ENCODE measurements around the gene KIAA1549.
"Not testable (repeated sequence)": the region's sequence is repeated elsewhere in the genome, so short reads cannot be mapped to it uniquely, and the experiment has no call there.

KIAA1549 gene

GRCh38 chr7:138999414-138999813, 18.2 kb upstream of the KIAA1549 start:
- Histone ChIP-seq H3K4me1 (ENCODE audit: control insufficient read depth, insufficient read depth, low read length) (no peaks in the 10 kb centered on the region), H3K9me3 (ENCODE audit: control insufficient read depth, insufficient read depth, low read length) (no peaks in the 10 kb centered on the region), H3K4me3 (ENCODE audit: low read length) (no peak overlapping the region), H3K27ac (ENCODE audit: low read length) (no peak overlapping the region), H3K36me3 (ENCODE audit: control insufficient read depth, insufficient read depth, low read length) (no peaks in the 10 kb centered on the region), H3K27me3 (ENCODE audit: control insufficient read depth, insufficient read depth, low read length) (no peaks in the 10 kb centered on the region)
- no CpG with 5 or more reads among the region's 3 CpGs for WGBS (ENCODE audit: insufficient coverage, insufficient read length)
- no peak for DNase-seq (ENCODE audit: low read depth, low spot score)

- Histone ChIP-seq H3K27ac (ENCODE audit: low read length) (no peak overlapping the region), H3K36me3 (ENCODE audit: control insufficient read depth, insufficient read depth, low read length) (no peaks in the 10 kb centered on the region), H3K9me3 (ENCODE audit: control insufficient read depth, insufficient read depth, low read length) (no peaks in the 10 kb centered on the region), H3K4me3 (ENCODE audit: low read length) (no peak overlapping the region), H3K4me1 (ENCODE audit: control insufficient read depth, insufficient read depth, low read length) (no peaks in the 10 kb centered on the region), H3K27me3 (ENCODE audit: control insufficient read depth, insufficient read depth, low read length) (no peaks in the 10 kb centered on the region)
- WGBS (ENCODE audit: insufficient coverage, insufficient read length), result no CpG with 5 or more reads among the region's 8 CpGs
- no peak for DNase-seq (ENCODE audit: low read depth, low spot score)
Observed at GRCh38 chr7:138992052-138992531, 10.9 kb upstream of the KIAA1549 start.

DNA sequence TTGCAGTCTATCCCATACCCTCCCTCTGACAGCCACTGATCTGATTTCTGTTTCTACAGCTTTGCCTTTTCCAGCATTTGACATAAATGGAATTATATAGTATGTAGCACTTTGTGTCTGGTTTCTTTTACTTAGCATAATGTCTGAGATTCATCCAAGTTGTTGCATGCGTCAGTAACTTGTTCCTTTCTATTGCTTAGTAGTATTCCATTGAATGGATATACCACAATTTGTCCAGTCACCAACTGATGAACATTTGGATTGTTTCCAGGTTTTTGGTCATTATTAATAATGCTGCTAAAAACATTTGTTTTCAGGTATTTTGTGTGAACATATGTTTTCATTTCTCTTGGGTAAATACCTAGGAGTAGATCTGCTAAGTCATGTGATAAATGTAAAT, 6.5 kb upstream of the KIAA1549 start:
- Histone ChIP-seq H3K4me3 (ENCODE audit: low read length) (no peak overlapping the region), H3K36me3 (ENCODE audit: control insufficient read depth, insufficient read depth, low read length) (no peaks in the 10 kb centered on the region), H3K27ac (ENCODE audit: low read length) (no peak overlapping the region), H3K27me3 (ENCODE audit: control insufficient read depth, insufficient read depth, low read length) (no peaks in the 10 kb centered on the region), H3K4me1 (ENCODE audit: control insufficient read depth, insufficient read depth, low read length) (no peaks in the 10 kb centered on the region), H3K9me3 (ENCODE audit: control insufficient read depth, insufficient read depth, low read length) (no peaks in the 10 kb centered on the region)
- DNase-seq (ENCODE audit: low read depth, low spot score), result no peak
- no CpG with 5 or more reads among the region's 1 CpG for WGBS (ENCODE audit: insufficient coverage, insufficient read length)

DNA sequence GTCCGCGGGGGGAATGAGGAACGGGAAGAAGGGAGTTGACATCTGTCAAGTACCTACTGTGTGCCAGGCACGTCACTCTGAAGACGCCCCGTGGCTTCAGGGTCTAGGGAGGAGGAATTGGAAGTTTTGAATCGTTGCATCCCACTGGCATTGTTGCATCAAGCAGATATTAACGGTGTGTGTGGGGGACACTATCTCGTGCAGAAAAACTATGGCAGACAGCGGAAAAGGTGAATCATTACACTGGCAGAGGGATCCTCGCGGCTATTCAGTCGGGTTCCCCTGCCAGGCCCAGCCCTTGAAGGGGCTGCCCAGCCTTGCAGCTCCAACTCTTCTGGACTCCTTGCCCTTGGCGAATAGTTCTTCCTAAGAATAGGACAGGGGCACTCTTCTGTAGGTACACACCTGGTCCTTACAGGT, 1.0 kb upstream of the KIAA1549 start:
- peaks cover 7% of the 10 kb centered on the region for H3K4me1 ChIP-seq (ENCODE audit: control insufficient read depth, insufficient read depth, low read length)
- DNase-seq (ENCODE audit: low read depth, low spot score), result no peak
- H3K4me3 ChIP-seq (ENCODE audit: low read length), result peak overlapping the region; percentile 35; the same call in 1 of the 2 replicates
- H3K27ac ChIP-seq (ENCODE audit: low read length), result no peak overlapping the region
- no peaks in the 10 kb centered on the region for H3K36me3 ChIP-seq (ENCODE audit: control insufficient read depth, insufficient read depth, low read length)
- WGBS (ENCODE audit: insufficient coverage, insufficient read length), result no CpG with 5 or more reads among the region's 14 CpGs
- no peaks in the 10 kb centered on the region for H3K27me3 ChIP-seq (ENCODE audit: control insufficient read depth, insufficient read depth, low read length)
- H3K9me3 ChIP-seq (ENCODE audit: control insufficient read depth, insufficient read depth, low read length), result no peaks in the 10 kb centered on the region

DNA sequence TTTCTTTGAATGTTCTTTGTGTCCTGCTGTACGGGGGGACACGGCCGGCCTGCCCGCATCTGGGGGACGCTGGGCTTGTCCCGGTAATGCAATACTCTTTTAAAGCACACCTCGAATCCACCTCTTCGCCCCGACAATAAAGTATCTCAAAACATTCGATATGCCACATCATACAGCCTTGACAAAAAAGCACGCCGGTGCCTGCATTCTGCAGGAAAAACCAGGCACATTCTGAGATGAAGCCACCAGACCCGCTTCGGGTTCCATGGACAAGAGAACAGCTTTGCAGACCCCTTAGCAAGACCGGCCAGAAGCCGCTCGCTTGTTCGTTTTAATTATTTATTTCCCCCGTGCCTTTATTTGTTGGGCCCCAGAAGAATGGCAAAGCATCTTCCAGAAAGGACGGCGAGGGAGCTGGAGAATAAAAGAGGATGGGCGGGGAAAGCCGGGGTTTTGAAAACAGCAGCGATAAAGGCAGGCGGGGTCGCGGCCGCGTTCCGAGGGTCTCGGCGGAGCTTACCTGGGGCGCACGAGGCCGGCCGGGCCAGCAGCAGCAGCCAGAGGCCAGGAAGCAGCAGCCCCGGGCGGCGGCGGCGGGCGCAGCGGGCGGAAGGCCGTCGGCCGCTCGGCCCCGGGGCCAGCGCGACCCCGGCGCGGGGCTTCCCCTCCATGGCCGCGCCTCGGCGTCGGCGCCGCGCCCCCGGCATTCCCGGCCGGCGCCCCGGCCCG, 462 bp downstream of the KIAA1549 start:
- Histone ChIP-seq H3K4me1 (ENCODE audit: control insufficient read depth, insufficient read depth, low read length) (peaks cover 7% of the 10 kb centered on the region), H3K9me3 (ENCODE audit: control insufficient read depth, insufficient read depth, low read length) (no peaks in the 10 kb centered on the region), H3K4me3 (ENCODE audit: low read length) (peak overlapping the region; percentile 56), H3K36me3 (ENCODE audit: control insufficient read depth, insufficient read depth, low read length) (no peaks in the 10 kb centered on the region), H3K27me3 (ENCODE audit: control insufficient read depth, insufficient read depth, low read length) (no peaks in the 10 kb centered on the region), H3K27ac (ENCODE audit: low read length) (no peak overlapping the region)
- WGBS (ENCODE audit: insufficient coverage, insufficient read length), result no CpG with 5 or more reads among the region's 68 CpGs
- DNase-seq (ENCODE audit: low read depth, low spot score), result no peak

DNA sequence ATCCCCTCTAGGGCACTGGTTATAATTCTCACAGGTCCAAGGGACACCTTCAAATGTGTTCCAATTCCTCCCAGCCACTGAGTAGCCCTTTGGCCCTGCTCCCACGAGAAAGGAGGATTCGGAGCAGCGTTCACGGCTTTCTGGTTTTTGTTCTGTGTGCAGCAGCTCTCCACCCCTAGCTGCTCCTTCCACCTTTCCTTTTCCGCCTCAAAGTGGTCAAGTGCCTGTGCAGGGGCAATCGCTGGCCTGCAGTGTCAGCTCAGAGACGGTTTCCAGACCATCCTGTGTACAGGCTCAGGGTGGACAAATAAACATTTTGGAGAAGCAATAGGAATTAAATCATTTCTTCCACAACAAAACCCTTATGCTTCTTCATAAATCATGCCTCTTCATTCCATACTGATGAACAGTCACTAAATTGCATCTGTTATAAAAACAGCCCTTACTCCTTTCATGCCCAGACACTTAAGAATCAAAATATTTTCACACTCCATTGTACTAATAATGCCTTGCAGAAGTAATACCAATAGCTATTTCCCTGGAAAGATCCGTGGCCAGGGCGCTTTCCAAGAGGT, 1.1 kb downstream of the KIAA1549 start:
- Histone ChIP-seq H3K27me3 (ENCODE audit: control insufficient read depth, insufficient read depth, low read length) (no peaks in the 10 kb centered on the region), H3K4me1 (ENCODE audit: control insufficient read depth, insufficient read depth, low read length) (peaks cover 8% of the 10 kb centered on the region), H3K36me3 (ENCODE audit: control insufficient read depth, insufficient read depth, low read length) (no peaks in the 10 kb centered on the region), H3K9me3 (ENCODE audit: control insufficient read depth, insufficient read depth, low read length) (no peaks in the 10 kb centered on the region), H3K27ac (ENCODE audit: low read length) (no peak overlapping the region), H3K4me3 (ENCODE audit: low read length) (peak overlapping the region; percentile 56; the same call in 1 of the 2 replicates)
- no CpG with 5 or more reads among the region's 9 CpGs for WGBS (ENCODE audit: insufficient coverage, insufficient read length)
- no peak for DNase-seq (ENCODE audit: low read depth, low spot score)

DNA sequence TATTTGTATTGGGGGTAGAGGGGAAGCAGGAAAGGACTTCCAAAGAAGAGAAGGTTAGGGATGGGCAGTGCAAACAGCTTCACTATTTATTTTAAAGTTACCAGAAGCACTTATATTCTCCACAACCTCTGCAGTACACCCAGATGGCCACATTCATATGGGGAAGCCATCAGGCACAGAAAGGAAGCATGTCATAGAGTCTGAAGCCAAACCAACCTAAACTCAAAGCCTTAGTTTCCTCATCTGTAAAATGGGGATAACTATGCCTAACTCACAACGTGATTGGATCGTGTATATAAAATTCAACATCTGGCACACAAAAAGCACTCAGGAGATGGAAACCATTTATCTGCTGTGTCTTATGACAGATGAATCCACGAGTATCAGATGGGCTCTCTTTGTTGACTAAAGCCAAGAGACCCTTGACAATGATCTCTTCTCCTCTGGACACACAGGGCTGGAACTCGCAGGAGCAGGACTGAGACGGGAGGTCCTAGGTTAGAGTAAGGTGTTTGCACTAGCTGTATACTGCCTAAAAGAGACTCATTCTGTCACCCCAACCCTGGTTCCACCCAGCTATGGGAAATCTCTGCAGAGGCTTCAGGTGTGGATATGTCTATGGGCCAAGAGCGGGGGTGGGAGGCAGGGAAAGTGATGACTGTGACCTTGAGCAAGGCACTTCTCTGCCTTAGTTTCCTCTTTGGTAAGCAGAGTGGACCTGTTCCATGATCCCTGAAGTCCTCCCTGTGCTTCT, 1.8 kb downstream of the KIAA1549 start:
- Histone ChIP-seq H3K4me3 (ENCODE audit: low read length) (no peak overlapping the region), H3K4me1 (ENCODE audit: control insufficient read depth, insufficient read depth, low read length) (peaks cover 8% of the 10 kb centered on the region), H3K36me3 (ENCODE audit: control insufficient read depth, insufficient read depth, low read length) (no peaks in the 10 kb centered on the region), H3K27ac (ENCODE audit: low read length) (no peak overlapping the region), H3K9me3 (ENCODE audit: control insufficient read depth, insufficient read depth, low read length) (no peaks in the 10 kb centered on the region), H3K27me3 (ENCODE audit: control insufficient read depth, insufficient read depth, low read length) (no peaks in the 10 kb centered on the region)
- WGBS (ENCODE audit: insufficient coverage, insufficient read length), result no CpG with 5 or more reads among the region's 6 CpGs
- DNase-seq (ENCODE audit: low read depth, low spot score), result no peak

DNA sequence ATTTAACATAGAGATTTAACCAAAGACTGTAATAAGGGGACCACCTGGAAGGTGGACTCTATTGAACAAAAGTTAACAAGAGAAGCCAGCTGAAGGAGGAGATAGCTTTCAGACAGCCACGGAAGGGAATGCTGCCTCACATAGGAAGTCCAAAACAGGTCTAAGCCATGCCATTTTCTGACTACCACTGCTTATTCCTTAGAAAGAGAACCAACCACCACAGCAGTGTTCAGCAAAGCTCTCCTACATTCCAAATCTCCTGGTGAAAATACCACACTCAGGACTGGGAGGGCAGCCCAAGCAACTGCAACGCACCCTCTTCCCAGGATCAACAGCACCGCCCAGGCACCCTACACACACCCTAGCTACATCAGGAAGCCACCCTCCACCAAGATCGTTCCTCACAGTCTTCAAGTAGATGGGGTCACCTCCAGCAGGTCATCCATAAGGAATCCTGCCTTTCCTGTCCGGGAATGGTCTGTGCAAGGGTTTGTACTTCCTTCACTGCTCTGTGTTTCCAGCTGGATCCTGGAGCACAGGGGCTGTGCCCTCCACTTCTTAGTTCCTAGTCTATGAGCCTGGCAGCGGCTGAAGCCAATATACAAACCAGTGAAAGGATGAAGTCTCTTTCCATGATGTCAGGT, 2.5 kb downstream of the KIAA1549 start:
- Histone ChIP-seq H3K4me1 (ENCODE audit: control insufficient read depth, insufficient read depth, low read length) (peaks cover 13% of the 10 kb centered on the region), H3K27ac (ENCODE audit: low read length) (no peak overlapping the region), H3K27me3 (ENCODE audit: control insufficient read depth, insufficient read depth, low read length) (no peaks in the 10 kb centered on the region), H3K9me3 (ENCODE audit: control insufficient read depth, insufficient read depth, low read length) (no peaks in the 10 kb centered on the region), H3K4me3 (ENCODE audit: low read length) (no peak overlapping the region), H3K36me3 (ENCODE audit: control insufficient read depth, insufficient read depth, low read length) (no peaks in the 10 kb centered on the region)
- WGBS (ENCODE audit: insufficient coverage, insufficient read length), result no CpG with 5 or more reads among the region's 6 CpGs
- no peak for DNase-seq (ENCODE audit: low read depth, low spot score)

DNA sequence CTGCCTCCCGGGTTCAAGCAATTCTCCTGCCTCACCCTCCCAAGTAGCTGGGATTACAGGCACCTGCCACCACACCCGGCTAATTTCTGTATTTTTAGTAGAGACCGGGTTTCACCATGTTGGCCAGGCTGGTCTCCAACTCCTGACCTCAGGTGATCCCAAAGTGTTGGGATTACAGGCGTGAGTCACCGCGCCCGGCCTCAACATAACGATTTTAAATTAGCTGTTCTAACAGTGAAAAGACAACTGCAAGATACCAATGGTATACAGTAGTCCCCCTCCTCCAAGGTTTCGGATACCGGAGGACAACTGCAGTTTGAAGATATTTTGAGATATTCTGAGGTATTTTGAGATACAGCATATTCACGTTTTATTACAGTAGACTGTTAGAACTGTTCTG, 5.0 kb downstream of the KIAA1549 start:
- H3K9me3 ChIP-seq (ENCODE audit: control insufficient read depth, insufficient read depth, low read length); H3K36me3 ChIP-seq (ENCODE audit: control insufficient read depth, insufficient read depth, low read length); H3K27me3 ChIP-seq (ENCODE audit: control insufficient read depth, insufficient read depth, low read length); H3K4me3 ChIP-seq (ENCODE audit: low read length); H3K27ac ChIP-seq (ENCODE audit: low read length); DNase-seq (ENCODE audit: low read depth, low spot score): not testable (repeated sequence)
- H3K4me1 ChIP-seq (ENCODE audit: control insufficient read depth, insufficient read depth, low read length), result peaks cover 13% of the 10 kb centered on the region
- no CpG with 5 or more reads among the region's 11 CpGs for WGBS (ENCODE audit: insufficient coverage, insufficient read length)

GRCh38 chr7:138975343-138976104, 5.7 kb downstream of the KIAA1549 start:
- Histone ChIP-seq H3K9me3 (ENCODE audit: control insufficient read depth, insufficient read depth, low read length) (no peaks in the 10 kb centered on the region), H3K27ac (ENCODE audit: low read length) (no peak overlapping the region), H3K4me1 (ENCODE audit: control insufficient read depth, insufficient read depth, low read length) (peaks cover 14% of the 10 kb centered on the region), H3K36me3 (ENCODE audit: control insufficient read depth, insufficient read depth, low read length) (no peaks in the 10 kb centered on the region), H3K27me3 (ENCODE audit: control insufficient read depth, insufficient read depth, low read length) (no peaks in the 10 kb centered on the region), H3K4me3 (ENCODE audit: low read length) (no peak overlapping the region)
- WGBS (ENCODE audit: insufficient coverage, insufficient read length), result no CpG with 5 or more reads among the region's 5 CpGs
- DNase-seq (ENCODE audit: low read depth, low spot score), result no peak

Data from iPS DF 6.9 (cell line).